Activated CD4-positive, CD25-positive, alpha-beta regulatory T cell treated with anti-CD3 and anti-CD28 coated beads, Interleukin-2, amount 50 U/mL, for 72 hours (primary cell): Measurements from ENCODE around the gene SBF1.
A peak's percentile ranks its signal among the peaks of the same experiment; 100 is the strongest.

ENCODE experiments used
- DNase-seq: peaks from one replicate; pipeline ENCODE4 v3.0.0; 2021

The SBF1 gene

DNA sequence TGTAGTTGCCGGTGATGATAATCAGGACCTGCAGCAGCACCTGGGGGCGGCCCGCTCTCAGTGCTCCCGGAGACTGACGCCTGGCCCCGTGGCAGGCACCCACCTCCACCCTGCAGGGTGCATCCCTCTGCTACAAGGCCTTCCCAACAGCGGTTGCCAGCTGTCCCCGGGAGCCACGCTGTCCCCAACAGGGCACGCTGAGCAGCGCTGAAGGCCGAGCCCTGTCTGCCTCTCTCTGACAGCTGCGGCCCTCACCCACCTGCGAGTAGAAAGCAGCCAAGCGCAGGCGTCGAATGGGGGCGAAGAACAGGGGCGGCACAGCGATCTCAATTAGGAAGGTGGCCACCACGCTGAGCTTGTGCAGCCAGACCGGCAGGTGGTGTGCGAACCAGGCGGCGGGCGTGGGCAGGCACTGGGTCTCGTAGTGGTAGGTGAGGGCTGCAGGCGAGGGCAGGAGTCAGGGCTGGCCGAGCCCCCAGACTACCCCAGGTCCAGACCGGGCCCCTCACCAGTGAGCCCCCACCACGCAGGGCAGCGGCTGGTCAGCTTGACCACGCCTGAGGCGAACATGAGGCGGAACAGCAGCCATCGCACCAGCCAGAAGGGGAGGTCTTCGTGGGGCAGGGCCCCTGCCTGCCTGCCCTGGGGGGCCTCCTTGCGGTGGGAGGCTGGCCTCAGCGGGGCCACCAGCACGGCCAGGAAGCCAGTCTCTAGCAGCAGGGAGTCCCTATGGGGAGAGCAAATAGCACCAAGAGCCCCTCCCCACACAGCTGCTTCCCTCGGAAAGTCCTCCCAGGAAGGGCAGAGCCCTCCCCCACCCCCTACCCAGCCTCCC lies 31.2 kb upstream of the SBF1 start:
- DNase-seq: no peak

DNA sequence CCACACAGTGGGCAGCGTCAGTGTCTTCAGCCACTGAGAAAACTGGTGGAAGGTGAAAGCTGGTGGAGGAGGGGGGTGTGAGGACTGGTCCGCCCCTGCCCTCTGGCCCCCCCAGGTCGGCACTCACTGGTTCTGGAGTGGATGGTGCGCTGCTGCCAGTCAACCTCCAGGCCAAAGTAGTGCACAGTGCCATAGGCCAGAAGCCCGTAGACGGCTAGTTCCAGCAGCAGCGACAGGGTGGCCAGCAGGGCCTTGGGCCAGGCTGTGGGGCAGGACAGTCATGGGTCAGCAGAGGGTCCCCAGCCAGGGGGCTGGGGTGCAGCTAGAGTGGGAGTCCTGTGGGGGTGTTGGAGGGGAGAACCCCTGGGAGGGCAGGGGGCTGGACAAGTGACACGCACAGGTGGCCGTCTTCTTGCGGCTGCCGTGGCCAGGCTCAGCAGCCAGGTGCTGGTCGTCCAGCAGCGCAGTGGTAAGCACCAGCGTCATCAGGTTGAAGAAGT lies 30.5 kb upstream of the SBF1 start:
- no peak for DNase-seq

DNA sequence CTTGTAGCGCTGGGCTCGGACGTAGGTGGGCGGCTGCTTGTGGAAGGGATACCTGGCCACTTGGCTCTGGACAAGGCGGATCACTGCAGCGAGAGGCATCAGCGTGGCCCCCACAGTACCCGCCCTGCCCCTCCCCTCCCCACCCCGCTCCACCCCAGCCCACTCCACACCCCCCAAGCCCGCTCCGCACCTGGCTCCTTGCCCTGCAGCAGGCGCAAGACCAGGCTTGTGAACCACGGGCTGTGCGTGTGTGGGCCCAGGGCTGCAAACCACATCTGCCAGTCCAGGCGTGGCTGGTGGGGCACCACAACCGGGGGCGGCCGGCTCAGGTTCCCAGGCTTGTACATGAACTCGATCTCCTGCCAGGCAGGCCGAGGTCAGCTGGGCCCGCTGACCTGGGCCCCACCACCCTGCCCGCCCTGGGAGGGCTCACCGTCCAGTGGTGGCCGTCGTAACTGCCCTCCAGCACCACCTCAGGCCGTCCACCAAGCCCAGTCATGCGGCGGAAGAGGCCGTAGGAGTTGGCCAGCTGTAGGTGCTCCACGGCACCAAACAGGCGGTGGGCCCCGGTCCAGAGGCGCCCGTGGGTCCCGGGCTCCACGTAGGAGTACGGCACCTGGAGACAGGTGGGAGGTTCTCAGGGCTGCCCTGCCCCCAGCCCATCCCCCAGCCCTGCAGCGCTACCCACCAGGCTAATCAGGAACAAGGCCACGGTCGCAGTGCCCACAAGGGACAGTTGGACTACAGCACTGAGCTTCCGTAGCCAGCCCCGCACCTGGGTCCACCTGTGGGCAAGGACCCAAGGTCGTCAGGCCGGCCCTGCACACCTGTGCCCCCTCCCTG lies 29.8 kb upstream of the SBF1 start:
- no peak for DNase-seq

DNA sequence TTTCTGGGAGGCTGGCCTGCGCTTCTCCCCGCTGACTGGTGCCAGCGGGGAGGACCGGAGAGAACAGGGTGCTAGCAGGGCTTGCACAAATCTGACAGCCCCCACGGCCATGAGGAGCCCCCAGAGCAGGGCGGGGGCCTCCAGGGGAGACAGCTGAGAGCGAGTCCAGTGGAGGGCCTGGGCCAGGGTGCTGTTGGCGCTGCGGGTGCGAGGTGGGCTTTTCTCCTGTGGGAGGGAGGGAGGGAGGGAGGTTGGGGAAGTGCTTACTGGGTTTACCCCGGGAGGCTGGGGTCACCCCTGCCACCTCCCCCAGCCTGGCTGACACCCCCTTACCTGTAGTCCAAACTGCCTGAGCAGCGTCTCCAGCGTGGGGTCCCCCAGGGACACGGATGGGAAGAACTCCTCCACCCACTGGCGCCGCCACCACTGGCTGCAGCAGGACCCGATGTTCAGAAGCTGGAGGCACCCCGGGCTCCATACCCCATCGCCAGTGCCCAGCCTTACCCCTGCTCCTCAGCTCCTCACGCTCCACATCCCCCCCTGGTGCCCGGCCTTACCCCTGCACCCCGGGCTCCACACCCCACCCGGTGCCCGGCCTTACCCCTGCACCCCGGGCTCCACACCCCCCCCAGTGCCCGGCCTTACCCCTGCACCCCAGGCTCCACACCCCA lies 28.8 kb upstream of the SBF1 start:
- no peak for DNase-seq

DNA sequence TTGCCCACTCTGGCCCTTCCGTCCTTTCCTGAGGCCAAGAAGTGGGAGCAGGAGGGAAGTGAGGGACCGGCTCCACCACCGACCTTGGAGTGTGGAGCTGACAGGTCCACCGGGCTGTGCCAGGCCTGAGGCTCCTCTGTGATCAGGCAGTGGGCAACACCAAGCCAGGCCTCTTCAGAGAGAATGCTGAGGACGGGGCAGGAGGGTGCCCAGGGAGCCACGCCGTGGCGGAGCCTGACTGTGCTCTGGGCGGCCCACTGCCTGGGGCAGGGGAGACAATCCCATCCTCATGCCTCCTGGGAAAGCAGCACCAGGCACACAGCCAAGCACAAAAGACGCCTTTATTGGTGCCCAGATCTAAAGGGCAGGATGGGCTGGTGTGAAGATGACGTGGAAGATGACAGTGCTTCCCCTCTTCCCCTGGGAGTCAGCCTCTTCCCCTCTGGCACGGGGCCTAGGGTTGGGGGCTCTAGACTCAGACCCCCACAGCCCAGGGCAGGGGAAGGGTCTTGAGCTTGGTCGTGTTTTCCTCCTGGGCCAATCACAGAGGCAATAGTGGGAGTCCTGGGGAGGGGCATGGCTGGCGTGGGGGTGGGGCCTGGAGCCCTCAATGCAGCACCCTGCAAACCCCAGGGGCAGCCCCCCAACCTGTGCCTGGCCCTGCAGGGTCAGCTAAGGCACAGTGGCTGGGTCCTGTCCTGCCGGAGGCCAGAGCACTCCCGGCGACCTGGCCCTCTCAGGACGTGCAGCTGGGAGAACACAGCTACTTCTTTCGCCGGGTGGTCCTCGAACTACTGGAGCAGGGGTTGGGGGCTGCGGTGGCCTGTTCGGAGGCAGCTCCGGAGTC lies 28.0 kb upstream of the SBF1 start:
- DNase-seq: no peak

DNA sequence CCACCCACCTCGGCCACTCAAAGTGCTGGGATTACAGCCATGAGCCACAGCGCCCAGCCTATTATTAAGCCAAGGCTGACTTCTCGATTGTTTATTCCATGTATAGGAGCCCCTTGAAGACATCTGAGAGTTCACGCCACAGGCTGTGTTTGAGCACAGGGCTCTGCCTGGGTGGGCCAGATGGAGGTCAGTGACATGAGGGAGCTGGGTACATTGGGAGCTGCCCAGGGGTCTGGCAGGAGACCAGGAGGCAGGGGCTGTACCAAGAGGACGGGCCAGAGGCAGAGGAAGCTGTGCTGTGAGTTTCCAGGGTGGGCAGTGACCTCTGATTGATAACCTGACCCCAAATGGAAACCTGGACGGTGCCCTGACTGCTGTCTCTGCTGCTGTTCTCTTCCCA lies 27.3 kb upstream of the SBF1 start:
- DNase-seq: no peak

DNA sequence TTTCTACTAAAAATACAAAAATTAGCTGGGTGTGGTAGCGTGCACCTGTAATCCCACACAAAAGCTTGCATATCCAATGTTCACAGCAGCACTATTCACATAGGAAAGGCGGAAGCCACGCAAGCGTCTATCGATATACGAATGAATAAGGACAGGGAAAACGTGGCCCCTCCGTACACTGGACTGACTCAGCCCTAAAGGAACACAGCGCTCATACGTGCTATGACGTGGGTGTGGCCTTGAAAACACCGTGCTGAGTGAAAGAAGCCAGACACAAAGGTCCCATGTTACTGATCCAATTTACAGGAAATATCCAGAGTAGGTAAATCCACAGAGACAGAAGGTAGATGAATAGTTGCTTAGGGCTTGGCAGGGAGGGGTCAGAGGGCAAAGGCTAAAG lies 25.6 kb upstream of the SBF1 start:
- DNase-seq: no peak

DNA sequence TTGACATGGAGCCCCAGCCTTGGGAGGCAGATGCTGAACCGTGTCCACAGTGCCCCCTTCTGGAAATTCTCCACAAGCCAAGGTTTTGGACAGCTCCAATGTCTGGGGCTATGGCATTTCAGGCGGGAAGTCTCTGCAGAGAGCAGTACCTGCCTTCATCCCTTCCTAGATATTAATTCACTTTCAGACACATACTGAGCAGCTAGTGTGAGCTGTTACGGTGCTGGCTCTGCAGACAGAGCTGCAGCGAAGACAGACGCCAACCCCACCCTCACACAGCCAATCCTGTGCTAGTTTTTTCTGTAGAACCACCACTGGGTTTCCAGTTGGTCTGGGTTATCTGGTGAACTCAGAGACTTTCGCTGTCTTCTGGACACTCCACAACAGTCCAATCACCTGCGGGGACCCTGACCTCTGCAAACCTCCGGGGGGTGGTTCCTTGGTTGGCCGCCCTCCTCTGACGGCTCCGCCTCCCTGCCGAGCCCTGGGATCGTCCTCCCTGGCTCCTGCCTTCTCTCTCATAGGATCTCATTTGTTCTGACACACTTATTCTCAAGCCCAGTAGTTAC lies 23.6 kb upstream of the SBF1 start:
- DNase-seq: peak; percentile 50

DNA sequence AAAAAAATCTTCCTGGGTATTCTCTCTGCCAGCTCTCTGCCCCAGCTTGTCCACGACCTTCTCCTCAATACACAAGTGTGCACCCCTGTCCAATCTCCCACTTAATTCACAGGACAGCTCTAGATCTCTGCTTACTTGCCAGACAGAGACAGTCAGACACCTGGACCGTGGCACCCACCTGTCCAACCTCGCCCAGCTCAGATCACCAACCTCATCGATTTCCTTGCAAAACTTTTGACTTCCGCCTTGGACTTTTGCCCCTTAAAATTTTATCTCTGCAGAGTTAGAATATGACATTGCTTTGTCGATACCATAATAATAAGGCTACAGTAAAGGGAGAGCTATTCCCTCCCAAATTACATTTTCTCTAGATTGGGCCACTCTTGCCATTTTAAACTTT lies 22.3 kb upstream of the SBF1 start:
- no peak for DNase-seq

DNA sequence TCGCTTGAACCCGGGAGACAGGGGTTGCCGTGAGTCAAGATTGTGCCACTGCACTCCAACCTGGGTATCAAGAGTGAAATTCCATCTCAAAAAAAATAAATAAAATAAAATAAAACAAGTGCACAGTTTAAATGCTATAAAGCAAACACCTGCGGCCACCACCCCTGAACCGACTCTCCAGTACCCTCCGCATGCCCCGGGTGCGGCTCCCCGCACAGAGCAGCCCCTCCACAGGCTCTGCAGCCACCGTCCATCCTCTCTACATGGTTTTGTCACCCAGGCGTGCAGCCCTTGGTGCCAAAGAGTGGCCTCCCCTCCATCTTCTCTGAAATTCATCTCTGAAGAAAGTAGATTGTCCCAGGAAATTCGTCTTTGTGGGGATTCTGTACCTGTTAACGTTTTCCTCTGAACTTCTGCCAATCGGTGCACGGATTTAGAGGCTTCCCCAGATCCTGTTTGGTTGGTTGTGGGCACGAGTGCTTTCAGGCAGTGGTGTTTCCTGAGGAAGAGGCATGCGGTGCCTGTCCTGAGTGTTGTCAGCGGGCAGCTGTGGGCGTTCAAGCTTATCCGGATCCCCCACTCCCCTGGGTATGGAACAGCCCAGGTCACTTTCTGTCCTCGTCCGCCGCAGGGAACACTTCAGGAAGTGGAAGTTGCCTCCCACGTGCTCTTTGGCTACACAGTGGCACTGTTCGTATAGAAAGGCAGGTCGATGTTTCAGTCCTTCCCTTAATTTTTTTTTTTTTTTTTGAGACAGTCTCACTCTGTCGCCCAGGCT lies 15.9 kb upstream of the SBF1 start:
- DNase-seq: no peak

DNA sequence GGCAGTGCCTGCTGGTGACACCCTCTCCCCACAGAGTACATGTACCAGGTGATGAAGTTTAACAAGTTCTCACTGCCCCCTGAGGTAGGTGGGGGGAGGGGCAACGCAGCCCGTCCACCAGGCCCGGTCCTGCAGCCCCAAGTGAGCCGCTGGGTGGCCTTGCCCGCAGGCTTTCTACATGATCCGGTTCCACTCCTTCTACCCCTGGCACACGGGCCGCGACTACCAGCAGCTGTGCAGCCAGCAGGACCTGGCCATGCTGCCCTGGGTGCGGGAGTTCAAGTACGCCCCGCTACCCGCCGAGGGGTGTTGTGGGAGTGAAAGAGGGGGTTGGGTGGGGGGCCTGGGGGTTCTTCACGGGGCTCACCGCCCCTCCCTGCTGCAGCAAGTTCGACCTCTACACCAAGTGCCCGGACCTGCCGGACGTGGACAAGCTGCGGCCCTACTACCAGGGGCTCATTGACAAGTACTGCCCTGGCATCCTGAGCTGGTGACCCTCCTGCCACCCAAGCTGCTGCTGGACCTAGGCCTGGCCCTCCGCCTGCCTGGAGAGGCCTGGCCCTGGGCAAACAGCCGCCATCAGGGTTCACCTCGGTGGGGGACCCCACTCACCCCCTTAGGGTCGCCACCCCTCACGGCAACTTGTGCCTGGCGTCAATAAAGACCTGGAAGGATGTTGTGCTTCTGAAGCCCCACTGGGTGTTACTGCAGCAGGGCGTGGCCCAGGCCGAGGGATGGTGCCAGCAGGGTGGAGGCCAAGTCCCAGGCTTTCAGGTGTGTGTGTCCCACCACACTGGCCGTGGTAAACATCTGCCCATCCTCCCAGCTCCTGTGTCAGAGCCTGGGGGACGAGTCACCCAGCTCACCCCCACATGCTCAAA lies 14.8 kb upstream of the SBF1 start:
- DNase-seq: no peak

DNA sequence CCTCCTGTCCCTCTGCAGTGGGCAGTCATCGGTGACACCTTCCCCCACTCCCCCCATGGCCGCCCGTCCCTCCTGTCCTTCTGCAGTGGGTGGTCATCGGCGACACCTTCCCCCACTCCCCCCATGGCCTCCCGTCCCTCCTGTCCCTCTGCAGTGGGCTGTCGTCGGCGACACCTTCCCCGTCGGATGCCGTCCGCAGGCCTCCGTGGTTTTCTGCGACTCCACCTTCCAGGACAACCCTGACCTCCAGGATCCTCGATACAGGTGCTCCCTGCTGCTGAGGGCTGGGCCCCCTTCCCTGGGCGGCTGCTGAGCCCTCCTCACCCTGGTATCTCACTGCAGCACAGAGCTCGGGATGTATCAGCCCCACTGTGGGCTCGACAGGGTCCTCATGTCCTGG lies 14.1 kb upstream of the SBF1 start:
- no peak for DNase-seq

DNA sequence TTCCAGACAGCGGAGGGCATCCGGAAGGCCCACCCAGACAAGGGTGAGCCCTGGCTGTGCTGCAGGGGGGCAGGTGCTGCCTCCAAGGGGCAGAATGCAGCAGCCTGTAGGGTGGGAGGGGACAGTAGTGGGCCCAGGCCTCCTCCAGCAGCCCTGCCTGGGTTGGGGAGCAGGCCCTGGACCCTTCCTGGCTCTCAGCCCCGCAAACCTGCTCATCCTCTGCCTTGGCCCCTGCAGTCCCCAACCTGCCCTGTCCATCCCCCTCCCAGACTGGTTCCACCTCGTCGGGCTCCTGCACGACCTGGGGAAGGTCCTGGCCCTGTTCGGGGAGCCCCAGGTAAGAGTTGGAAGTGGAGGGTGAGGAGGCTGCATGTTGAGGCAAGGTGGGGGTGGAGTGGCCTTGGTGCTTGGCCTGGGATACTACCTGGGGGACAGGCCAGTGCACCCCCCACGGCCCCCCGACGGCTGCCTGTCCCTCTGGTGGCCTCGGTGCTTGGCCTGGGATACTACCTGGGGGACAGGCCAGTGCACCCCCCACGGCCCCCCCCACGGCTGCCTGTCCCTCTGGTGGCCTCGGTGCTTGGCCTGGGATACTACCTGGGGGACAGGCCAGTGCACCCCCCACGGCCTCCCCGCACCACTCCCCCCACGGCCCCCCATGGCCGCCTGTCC lies 13.3 kb upstream of the SBF1 start:
- no peak for DNase-seq

DNA sequence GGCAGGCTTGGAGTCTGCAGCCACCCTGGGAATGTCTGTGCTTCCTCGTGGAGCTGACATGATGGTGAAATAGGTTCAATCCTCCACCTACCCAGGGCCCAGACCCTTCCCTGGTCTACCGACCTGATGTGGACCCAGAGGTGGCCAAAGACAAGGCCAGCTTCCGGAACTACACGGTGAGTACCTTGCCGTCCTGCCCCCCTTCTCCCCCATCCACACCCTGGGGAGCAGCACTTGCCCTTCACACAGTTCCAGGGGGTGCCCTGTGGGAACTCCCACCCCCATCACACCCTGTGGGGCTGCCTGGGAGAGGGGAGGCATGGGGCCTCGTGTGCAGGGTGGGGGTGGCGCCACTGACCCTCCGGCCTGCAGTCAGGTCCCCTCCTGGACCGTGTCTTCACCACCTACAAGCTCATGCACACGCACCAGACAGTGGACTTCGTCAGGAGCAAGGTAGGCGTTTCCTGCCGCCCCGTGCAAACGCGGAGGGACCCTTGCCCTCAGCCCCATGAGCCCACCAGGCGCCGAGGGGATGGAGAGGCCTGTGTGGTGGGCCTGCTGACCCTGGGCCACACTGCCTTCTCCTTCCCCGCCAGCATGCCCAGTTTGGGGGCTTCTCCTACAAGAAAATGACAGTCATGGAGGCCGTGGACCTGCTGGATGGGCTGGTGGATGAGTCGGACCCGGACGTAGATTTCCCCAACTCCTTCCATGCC lies 12.6 kb upstream of the SBF1 start:
- DNase-seq: no peak

DNA sequence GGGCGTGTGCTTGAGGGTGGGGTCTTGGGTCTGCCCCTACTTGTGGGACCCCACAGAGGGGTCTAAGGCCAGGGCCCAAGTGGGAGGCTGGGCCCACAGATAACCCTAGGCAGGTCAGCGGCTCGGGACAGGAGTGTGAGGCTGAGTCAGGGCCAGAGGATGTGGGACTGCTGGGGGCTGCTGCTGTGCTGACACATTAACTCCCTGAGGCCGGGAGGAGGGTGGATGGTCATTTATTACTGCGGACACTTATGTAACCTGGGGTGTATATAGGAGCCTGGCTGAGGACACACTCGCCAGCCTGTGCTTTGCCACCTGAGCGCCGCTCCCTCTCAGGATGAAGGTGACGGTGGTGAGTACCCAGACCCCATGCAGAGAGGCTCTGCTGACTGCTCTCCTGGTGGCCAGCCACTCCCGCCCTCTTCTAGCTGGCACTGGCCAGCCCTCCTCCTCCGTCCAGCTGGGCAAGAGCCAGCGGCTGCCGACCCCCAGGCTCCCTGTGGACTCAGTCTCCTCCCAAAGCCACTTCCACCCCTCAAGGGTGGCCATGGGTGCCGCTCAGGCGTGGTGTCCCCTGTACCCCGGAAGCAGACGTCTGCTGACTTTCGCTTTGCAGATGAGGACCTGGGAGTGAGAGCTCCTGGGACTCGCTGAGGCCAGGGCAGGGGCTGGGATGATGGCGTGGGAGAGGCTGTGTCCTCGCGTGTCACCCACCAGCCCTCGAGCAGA lies 11.9 kb upstream of the SBF1 start, which contains the start of gene MIOX:
Gene MIOX, plus strand, starts transcription at position 299 of the 729 bp plus-strand sequence. Its CDS starts 39 bp downstream, at position 338.
- no peak for DNase-seq

DNA sequence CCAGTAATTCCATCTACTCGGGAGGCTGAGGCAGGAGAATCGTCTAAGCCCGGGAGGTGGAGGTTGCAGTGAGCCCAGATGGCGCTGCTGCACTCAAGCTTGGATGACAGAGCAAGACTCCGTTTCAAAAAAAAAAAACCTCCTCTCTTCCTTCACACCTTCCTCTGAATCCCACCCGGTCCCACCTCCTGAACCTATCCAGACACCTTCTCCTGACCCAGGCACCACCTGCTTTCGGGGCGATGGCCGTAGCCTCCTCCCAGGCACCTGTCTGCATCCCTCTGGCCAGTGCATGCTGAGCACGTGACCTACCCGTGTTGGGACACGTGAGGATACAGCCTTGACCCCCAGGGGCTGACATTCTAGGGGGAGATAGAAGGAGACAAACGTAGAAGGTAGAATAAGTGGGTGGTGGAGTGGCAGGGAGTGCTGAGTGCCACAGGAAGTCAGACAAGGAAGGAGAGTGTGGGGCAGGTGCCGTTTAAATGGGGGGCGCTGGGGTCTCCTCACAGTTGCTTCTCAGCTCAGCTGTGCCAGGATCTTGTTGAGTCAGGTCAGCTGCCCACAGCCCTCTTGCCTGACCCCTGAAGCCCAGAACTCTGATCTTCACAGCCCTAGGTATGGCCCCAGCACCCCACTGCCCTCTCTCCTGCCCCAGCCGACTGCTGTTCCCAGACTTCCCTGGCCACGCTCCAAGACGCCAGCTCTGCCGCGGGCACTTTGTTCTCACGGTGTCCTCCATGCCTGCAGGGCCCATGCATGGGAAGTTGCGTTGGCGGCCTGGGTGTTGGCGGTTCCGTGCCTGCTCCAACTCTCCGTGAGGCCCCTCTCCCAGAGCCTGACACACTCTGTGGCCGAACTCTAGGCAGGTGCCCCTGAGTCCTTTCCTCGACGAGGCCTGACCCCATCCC lies 10.6 kb upstream of the SBF1 start:
- DNase-seq: no peak
